Osteoblast (primary cell): ENCODE data around the gene PHOSPHO1. TPM values are rescaled to one million over a fixed set of nuclear protein-coding genes. Genes with fewer than 3 reads are reported as not detected.
A peak's percentile ranks its signal among the peaks of the same experiment; 100 is the strongest.
"Not testable (repeated sequence)": the region's sequence is repeated elsewhere in the genome, so short reads cannot be mapped to it uniquely, and the experiment has no call there.

ENCODE experiments used
- DNase-seq: peaks from one replicate; pipeline ENCODE4 v3.0.0; 2011; ENCODE audit warnings: low spot score, mixed read lengths; ENCODE audit not compliant: insufficient read length; ENCODE audit errors: missing footprints
- H2AFZ ChIP-seq: 2 replicates; pipeline ENCODE4 v1.6.0; 2011; ENCODE audit warnings: mild to moderate bottlenecking, low read length
- H3K27ac ChIP-seq: 2 replicates; pipeline ENCODE4 v1.5.1; 2011; ENCODE audit warnings: mild to moderate bottlenecking, low read depth, low read length, moderate library complexity
- H3K27me3 ChIP-seq: 2 replicates; pipeline ENCODE4 v1.6.0; 2012; ENCODE audit warnings: mild to moderate bottlenecking, control low read depth, inconsistent platforms, low read length, moderate library complexity; ENCODE audit not compliant: insufficient read depth
- H3K36me3 ChIP-seq: 2 replicates; pipeline ENCODE4 v1.5.1; 2011; ENCODE audit warnings: mild to moderate bottlenecking, low read length, control low read depth, moderate library complexity; ENCODE audit not compliant: insufficient read depth
- H3K4me1 ChIP-seq: 2 replicates; pipeline ENCODE4 v1.5.1; 2011; ENCODE audit warnings: mild to moderate bottlenecking, low read length, control low read depth, moderate library complexity; ENCODE audit not compliant: insufficient read depth
- H3K4me2 ChIP-seq: 2 replicates; pipeline ENCODE4 v1.6.0; 2011; ENCODE audit warnings: mild to moderate bottlenecking, low read length; ENCODE audit not compliant: insufficient read depth
- H3K4me3 ChIP-seq: fragments of 200-600 bp; sonication (generic); 3 replicates; pipeline ENCODE4 v1.5.1; 2012; ENCODE audit warnings: mild to moderate bottlenecking, low read length, inconsistent platforms; ENCODE audit not compliant: insufficient read depth
- H3K79me2 ChIP-seq: 2 replicates; pipeline ENCODE4 v1.6.0; 2012; ENCODE audit warnings: mild to moderate bottlenecking, low read length, control low read depth, inconsistent platforms; ENCODE audit not compliant: insufficient read depth
- H3K9me3 ChIP-seq: 2 replicates; pipeline ENCODE4 v1.5.1; 2011; ENCODE audit warnings: low read depth, low read length, control low read depth
- H4K20me1 ChIP-seq: 2 replicates; pipeline ENCODE4 v1.6.0; 2012; ENCODE audit warnings: mild to moderate bottlenecking, low read length, control low read depth; ENCODE audit not compliant: insufficient read depth
- CTCF ChIP-seq: IDR thresholded peaks from 2 replicates; pipeline ENCODE4 v1.5.1; 2011; ENCODE audit warnings: mild to moderate bottlenecking, low read depth, low read length, moderate library complexity; ENCODE audit errors: extremely low read depth
- total RNA-seq: library from RNA; depleted of rRNA; stranded (reverse); fragments of >200 nt; gene quantifications from 2 replicates; pipeline ENCODE4 v1.2.3, GENCODE V29; 2012

PHOSPHO1 gene
- total RNA-seq, 1 donor = 0.36 TPM

GRCh38 chr17:49277638-49278037 lies 47.1 kb upstream of the PHOSPHO1 start:
- H3K4me3 ChIP-seq = no peak overlapping the region

GRCh38 chr17:49275981-49276380 lies 45.4 kb upstream of the PHOSPHO1 start:
- H3K79me2 ChIP-seq, DNase-seq, H3K4me3 ChIP-seq, H3K4me2 ChIP-seq, H3K4me1 ChIP-seq, H3K27ac ChIP-seq, H3K36me3 ChIP-seq, H2AFZ ChIP-seq, H4K20me1 ChIP-seq, H3K9me3 ChIP-seq, H3K27me3 ChIP-seq: not testable (repeated sequence)

More at GRCh38 chr17:49277638-49278037, 47.1 kb upstream of the PHOSPHO1 start:
- no peaks in the 10 kb centered on the region for H3K4me1 ChIP-seq
- DNase-seq = no peak
- no peaks in the 10 kb centered on the region for H3K36me3 ChIP-seq
- no peak for TF ChIP-seq CTCF
- H2AFZ ChIP-seq = no peak overlapping the region
- H4K20me1 ChIP-seq = no peaks in the 10 kb centered on the region
- no peaks in the 10 kb centered on the region for H3K9me3 ChIP-seq
- H3K4me2 ChIP-seq = no peak overlapping the region
- H3K27me3 ChIP-seq = peaks cover 4% of the 10 kb centered on the region
- no peaks in the 10 kb centered on the region for H3K79me2 ChIP-seq
- no peak overlapping the region for H3K27ac ChIP-seq

GRCh38 chr17:49269356-49269755 lies 38.8 kb upstream of the PHOSPHO1 start:
- no peak overlapping the region for H3K27ac ChIP-seq
- H3K9me3 ChIP-seq = no peaks in the 10 kb centered on the region
- no peaks in the 10 kb centered on the region for H3K4me1 ChIP-seq
- H2AFZ ChIP-seq = no peak overlapping the region
- H3K36me3 ChIP-seq = no peaks in the 10 kb centered on the region
- H3K27me3 ChIP-seq = no peaks in the 10 kb centered on the region
- no peak for TF ChIP-seq CTCF
- peak; percentile 68 for DNase-seq
- H4K20me1 ChIP-seq = no peaks in the 10 kb centered on the region
- no peak overlapping the region for H3K4me3 ChIP-seq
- no peaks in the 10 kb centered on the region for H3K79me2 ChIP-seq
- H3K4me2 ChIP-seq = no peak overlapping the region

GRCh38 chr17:49267912-49268311 lies 37.3 kb upstream of the PHOSPHO1 start:
- H3K27ac ChIP-seq = no peak overlapping the region
- no peaks in the 10 kb centered on the region for H3K9me3 ChIP-seq
- H3K36me3 ChIP-seq = no peaks in the 10 kb centered on the region
- no peaks in the 10 kb centered on the region for H3K27me3 ChIP-seq
- H2AFZ ChIP-seq = no peak overlapping the region
- no peak overlapping the region for H3K4me3 ChIP-seq
- no peaks in the 10 kb centered on the region for H3K4me1 ChIP-seq
- no peak for TF ChIP-seq CTCF
- H3K4me2 ChIP-seq = no peak overlapping the region
- DNase-seq = no peak
- no peaks in the 10 kb centered on the region for H3K79me2 ChIP-seq
- no peaks in the 10 kb centered on the region for H4K20me1 ChIP-seq
